A549 (cell line): ENCODE data around the gene EFEMP2. TPM values are rescaled to one million over a fixed set of nuclear protein-coding genes. Genes with fewer than 3 reads are reported as not detected.

Source experiments
- ATAC-seq, 2 experiments: fragments of 200-7000 bp in 1 of 2; fragments of >200 bp in 1 of 2; cut with Nextera tagmentation in 1 of 2; cut with Tn5 transposase in 1 of 2; 3 replicates each; pipeline versions ENCODE4 v1.8.0 to v1.9.1; 2018 to 2020; ENCODE audit warnings: mild to moderate bottlenecking in 1 of 2, moderate library complexity in 1 of 2
- CTCF ChIA-PET: fragments of 300-600 bp; sonication (Branson Sonifier 250); formaldehyde crosslinking; extraction: SDS; loops from one replicate; lab custom pipeline; 2021; ENCODE audit warnings: antibody characterized with exemption, inconsistent platforms; lab: Yijun Ruan, JAX
- POLR2A ChIA-PET: fragments of 350-600 bp; formaldehyde crosslinking; extraction: SDS; loops from one replicate; lab custom pipeline; 2021; ENCODE audit warnings: antibody characterized with exemption, inconsistent platforms; lab: Yijun Ruan, JAX
- DNase-seq, 2 experiments: peaks; one replicate each; pipeline versions ENCODE4 v3.0.0 to v3.0.0-alpha.2; 2011 to 2016; ENCODE audit warnings: low read depth in 1 of 2, low spot score in 1 of 2
- FAIRE-seq: peaks from 2 replicates; lab custom pipeline; 2011; peaks lifted over from hg19 to GRCh38; lab: Jason Lieb, UNC
- H3K27ac ChIP-seq, 2 experiments: fragments of >200 bp; sonication (Bioruptor Twin); formaldehyde crosslinking; 3 replicates each; pipeline ENCODE4 v1.5.1; 2016 to 2017
- H3K4me1 ChIP-seq: fragments of >200 bp; sonication (Bioruptor Twin); formaldehyde crosslinking; 3 replicates; pipeline ENCODE4 v1.6.1; 2016
- H3K4me2 ChIP-seq: fragments of >200 bp; sonication (Bioruptor Twin); formaldehyde crosslinking; 3 replicates; pipeline ENCODE4 v1.6.1; 2016
- H3K4me3 ChIP-seq: fragments of >200 bp; sonication (Bioruptor Twin); formaldehyde crosslinking; 3 replicates; pipeline ENCODE4 v1.5.1; 2016
- H3K9me3 ChIP-seq: fragments of >200 bp; sonication (Bioruptor Twin); formaldehyde crosslinking; 3 replicates; pipeline ENCODE4 v1.6.1; 2016
- CEBPB ChIP-seq, 2 experiments: fragments of >200 bp in 1 of 2; sonication (Bioruptor Twin) in 1 of 2; formaldehyde crosslinking in 1 of 2; IDR thresholded peaks; 2 replicates each; pipeline ENCODE4 v1.6.1; 2012 to 2016
- CTCF ChIP-seq: fragments of >200 bp; sonication (Bioruptor Twin); formaldehyde crosslinking; IDR thresholded peaks from 3 replicates; pipeline ENCODE4 v1.5.1; 2016
- ESRRA ChIP-seq: fragments of 150-350 bp; IDR thresholded peaks from 2 replicates; pipeline ENCODE4 v1.6.1; 2014; ENCODE audit warnings: mild to moderate bottlenecking, low read length, borderline replicate concordance
- FOSB ChIP-seq: fragments of 250-450 bp; sonication (Bioruptor Pico); IDR thresholded peaks from 2 replicates; pipeline ENCODE4 v1.5.0; 2020; ENCODE audit warnings: mild to moderate bottlenecking, moderate library complexity
- GATA3 ChIP-seq: IDR thresholded peaks from 2 replicates; pipeline ENCODE4 v1.6.1; 2012; ENCODE audit warnings: borderline replicate concordance
- HOXA7 ChIP-seq: fragments of 250-450 bp; sonication (Bioruptor Pico); IDR thresholded peaks from 2 replicates; pipeline ENCODE4 v1.5.0; 2020; ENCODE audit warnings: mild to moderate bottlenecking, moderate library complexity
- JUN ChIP-seq, 2 experiments: fragments of >200 bp; sonication (Bioruptor Twin); formaldehyde crosslinking; IDR thresholded peaks; 2 replicates in 1 of 2; 3 replicates in 1 of 2; pipeline ENCODE4 v1.6.1; 2016 to 2017
- NR3C1 ChIP-seq: fragments of >200 bp; sonication (Bioruptor Twin); formaldehyde crosslinking; IDR thresholded peaks from 3 replicates; pipeline ENCODE4 v1.6.1; 2017
- POLR2A ChIP-seq: IDR thresholded peaks from 2 replicates; pipeline ENCODE4 v1.6.1; 2012; ENCODE audit warnings: mild to moderate bottlenecking, low read length
- POLR2AphosphoS2 ChIP-seq: conservative IDR thresholded peaks from 2 replicates; pipeline ENCODE4 v1.6.1; 2012; ENCODE audit warnings: low read length, improper control_type of control experiment, inconsistent platforms
- RAD21 ChIP-seq, 2 experiments: fragments of >200 bp in 1 of 2; sonication (Bioruptor Twin) in 1 of 2; formaldehyde crosslinking in 1 of 2; IDR thresholded peaks in 1 of 2; conservative IDR thresholded peaks in 1 of 2; 2 replicates in 1 of 2; 3 replicates in 1 of 2; pipeline ENCODE4 v1.6.1; 2012 to 2018; ENCODE audit warnings: inconsistent platforms in 1 of 2
- RARB ChIP-seq: fragments of 250-450 bp; sonication (Bioruptor Pico); IDR thresholded peaks from 2 replicates; pipeline ENCODE4 v1.8.0; 2021; ENCODE audit warnings: mild to moderate bottlenecking, moderate library complexity
- SMC3 ChIP-seq: fragments of >200 bp; sonication (Bioruptor Twin); formaldehyde crosslinking; IDR thresholded peaks from 3 replicates; pipeline ENCODE4 v1.6.1; 2018; ENCODE audit warnings: inconsistent platforms
- TFCP2L1 ChIP-seq: fragments of 250-450 bp; sonication (Bioruptor Pico); IDR thresholded peaks from 2 replicates; pipeline ENCODE4 v1.5.0; 2021; ENCODE audit warnings: mild to moderate bottlenecking
- TP53 ChIP-seq: fragments of 250-450 bp; sonication (Bioruptor Pico); IDR thresholded peaks from 2 replicates; pipeline ENCODE4 v1.5.0; 2021; ENCODE audit warnings: mild to moderate bottlenecking, moderate library complexity
- ZFP36 ChIP-seq: fragments of 450-650 bp; IDR thresholded peaks from 2 replicates; pipeline ENCODE4 v1.6.1; 2014; ENCODE audit warnings: borderline replicate concordance; ENCODE audit not compliant: partially characterized antibody
- WGBS: methylation state at CpG from one replicate; pipeline ENCODE4 v1.1.6; 2017; ENCODE audit errors: missing lambda C conversion rate; 5-methylcytosine and 5-hydroxymethylcytosine counted together
- polyA plus RNA-seq, 4 experiments: library from polyadenylated mRNA; depleted of rRNA in 3 of 4; stranded (reverse); fragments of >200 nt; fragmentation: RNase III in 1 of 4; extraction: RNeasy Plus Mini Kit Qiagen cat#74134 plus additional on column Dnase treatment in 1 of 4; gene quantifications; 2 replicates in 3 of 4; 3 replicates in 1 of 4; pipeline ENCODE4 v1.2.3, GENCODE V29; 2011 to 2017
- TF ChIP-seq, protein P1 (sequence below): IDR thresholded peaks from 2 replicates; pipeline ENCODE4 v1.6.1; 2012
- TF ChIP-seq, protein P2 (sequence below): IDR thresholded peaks from 2 replicates; pipeline ENCODE4 v1.6.1; 2012; ENCODE audit warnings: low read depth, borderline replicate concordance
- TF ChIP-seq, protein P3 (sequence below): fragments of 450-650 bp; IDR thresholded peaks from 2 replicates; pipeline ENCODE4 v1.6.1; 2014; ENCODE audit warnings: antibody characterized with exemption
- TF ChIP-seq, protein P4 (sequence below): fragments of >200 bp; sonication (Bioruptor Twin); formaldehyde crosslinking; IDR thresholded peaks from 3 replicates; pipeline ENCODE4 v1.6.1; 2016
- TF ChIP-seq, protein P5 (sequence below): IDR thresholded peaks from 2 replicates; pipeline ENCODE4 v1.6.1; 2012

The EFEMP2 gene
- polyA plus RNA-seq, 2 of the 4 experiments (the other 2 are of a cell fraction): 1.3 to 1.4 TPM

DNA sequence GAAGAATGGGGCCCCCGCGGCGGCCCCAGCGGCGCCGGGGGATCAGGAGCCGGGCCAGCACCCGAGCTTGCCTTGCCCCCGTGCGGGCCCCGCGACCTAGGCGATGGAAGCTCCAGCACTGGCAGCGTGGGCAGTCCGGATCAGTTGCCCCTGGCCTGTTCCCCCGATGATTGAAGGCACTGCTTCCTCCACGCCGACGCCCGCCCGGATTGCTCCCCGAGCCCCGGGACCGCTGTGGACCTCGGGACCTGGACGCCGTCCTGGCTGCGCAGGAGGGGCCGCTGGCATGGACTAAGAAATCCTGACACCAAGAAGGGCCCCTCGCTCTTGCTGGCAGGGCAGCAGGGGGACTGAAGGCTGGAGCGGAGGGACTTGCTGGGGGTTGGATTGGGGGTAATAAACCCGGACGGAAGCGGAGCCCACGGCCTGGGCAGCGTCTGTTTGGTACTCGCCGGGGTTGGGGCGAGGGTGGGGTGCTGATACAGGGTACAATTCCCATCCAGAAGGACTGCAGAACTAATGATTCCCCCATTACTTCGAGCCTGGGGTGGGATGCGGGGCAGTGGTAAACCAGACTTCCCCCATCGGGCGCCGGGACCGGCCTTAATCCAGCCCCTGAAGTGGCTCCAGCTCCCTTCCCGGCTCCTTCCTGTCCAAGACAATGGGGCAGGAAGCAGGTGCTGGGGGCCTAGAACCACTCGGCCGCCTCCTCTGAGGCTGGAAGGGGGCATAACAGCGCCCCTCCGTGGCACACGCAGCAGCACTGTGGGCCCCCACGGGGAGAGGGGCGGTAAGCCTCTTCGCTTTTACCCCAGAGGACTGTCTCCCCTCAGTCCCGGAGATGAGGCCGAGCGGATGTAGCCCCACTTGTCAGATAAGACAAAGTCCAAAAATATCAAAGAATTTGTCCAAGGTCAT, 18.9 kb upstream of the EFEMP2 start:
- TF ChIP-seq GATA3 (no peak), RARB (CRISPR knock-in tag) (peak; percentile 14), POLR2A (peak; percentile 7; the same call in 1 of the 2 replicates), HOXA7 (CRISPR knock-in tag) (peak; percentile 89), CEBPB (IDR thresholded peaks at IDR 0.05) (no peak), RAD21 (conservative IDR thresholded peaks at IDR 0.05 in 1 of 2, IDR thresholded peaks at IDR 0.05 in 1 of 2) (0 out of 5 replicates have a peak, but pooled peaks of 1 of the 2 experiments have one; percentile 2), ESRRA (0 out of 2 replicates have a peak, but pooled peaks have one; percentile 18), TP53 (CRISPR knock-in tag) (peak; percentile 87; the same call in 1 of the 2 replicates), ZFP36 (peak; percentile 91), TFCP2L1 (CRISPR knock-in tag) (peak; percentile 96; the same call in 1 of the 2 replicates), POLR2AphosphoS2 (peak; percentile 96), NR3C1 (no peak), SMC3 (no peak), CTCF (peak; percentile 33; the same call in 2 of the 3 replicates), FOSB (CRISPR knock-in tag) (peak; percentile 91), JUN (IDR thresholded peaks at IDR 0.05) (peak in 1 of 2 experiments; percentile 60; a peak in 3 of 5 replicates)
- TF ChIP-seq, protein P1, sequence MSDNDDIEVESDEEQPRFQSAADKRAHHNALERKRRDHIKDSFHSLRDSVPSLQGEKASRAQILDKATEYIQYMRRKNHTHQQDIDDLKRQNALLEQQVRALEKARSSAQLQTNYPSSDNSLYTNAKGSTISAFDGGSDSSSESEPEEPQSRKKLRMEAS: peak; percentile 5; the same call in 1 of the 2 replicates
- TF ChIP-seq, protein P2, sequence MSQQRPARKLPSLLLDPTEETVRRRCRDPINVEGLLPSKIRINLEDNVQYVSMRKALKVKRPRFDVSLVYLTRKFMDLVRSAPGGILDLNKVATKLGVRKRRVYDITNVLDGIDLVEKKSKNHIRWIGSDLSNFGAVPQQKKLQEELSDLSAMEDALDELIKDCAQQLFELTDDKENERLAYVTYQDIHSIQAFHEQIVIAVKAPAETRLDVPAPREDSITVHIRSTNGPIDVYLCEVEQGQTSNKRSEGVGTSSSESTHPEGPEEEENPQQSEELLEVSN: 0 out of 2 replicates have a peak, but pooled peaks have one; percentile 45
- TF ChIP-seq, protein P3, sequence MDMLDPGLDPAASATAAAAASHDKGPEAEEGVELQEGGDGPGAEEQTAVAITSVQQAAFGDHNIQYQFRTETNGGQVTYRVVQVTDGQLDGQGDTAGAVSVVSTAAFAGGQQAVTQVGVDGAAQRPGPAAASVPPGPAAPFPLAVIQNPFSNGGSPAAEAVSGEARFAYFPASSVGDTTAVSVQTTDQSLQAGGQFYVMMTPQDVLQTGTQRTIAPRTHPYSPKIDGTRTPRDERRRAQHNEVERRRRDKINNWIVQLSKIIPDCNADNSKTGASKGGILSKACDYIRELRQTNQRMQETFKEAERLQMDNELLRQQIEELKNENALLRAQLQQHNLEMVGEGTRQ: peak; percentile 2; the same call in 1 of the 2 replicates
- TF ChIP-seq, protein P4, sequence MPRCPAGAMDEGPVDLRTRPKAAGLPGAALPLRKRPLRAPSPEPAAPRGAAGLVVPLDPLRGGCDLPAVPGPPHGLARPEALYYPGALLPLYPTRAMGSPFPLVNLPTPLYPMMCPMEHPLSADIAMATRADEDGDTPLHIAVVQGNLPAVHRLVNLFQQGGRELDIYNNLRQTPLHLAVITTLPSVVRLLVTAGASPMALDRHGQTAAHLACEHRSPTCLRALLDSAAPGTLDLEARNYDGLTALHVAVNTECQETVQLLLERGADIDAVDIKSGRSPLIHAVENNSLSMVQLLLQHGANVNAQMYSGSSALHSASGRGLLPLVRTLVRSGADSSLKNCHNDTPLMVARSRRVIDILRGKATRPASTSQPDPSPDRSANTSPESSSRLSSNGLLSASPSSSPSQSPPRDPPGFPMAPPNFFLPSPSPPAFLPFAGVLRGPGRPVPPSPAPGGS: no peak
- TF ChIP-seq, protein P5, sequence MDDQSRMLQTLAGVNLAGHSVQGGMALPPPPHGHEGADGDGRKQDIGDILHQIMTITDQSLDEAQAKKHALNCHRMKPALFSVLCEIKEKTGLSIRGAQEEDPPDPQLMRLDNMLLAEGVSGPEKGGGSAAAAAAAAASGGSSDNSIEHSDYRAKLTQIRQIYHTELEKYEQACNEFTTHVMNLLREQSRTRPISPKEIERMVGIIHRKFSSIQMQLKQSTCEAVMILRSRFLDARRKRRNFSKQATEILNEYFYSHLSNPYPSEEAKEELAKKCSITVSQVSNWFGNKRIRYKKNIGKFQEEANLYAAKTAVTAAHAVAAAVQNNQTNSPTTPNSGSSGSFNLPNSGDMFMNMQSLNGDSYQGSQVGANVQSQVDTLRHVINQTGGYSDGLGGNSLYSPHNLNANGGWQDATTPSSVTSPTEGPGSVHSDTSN: peak; percentile 85
- TF ChIP-seq, all 56 proteins: peak for 16
- Histone ChIP-seq H3K4me3 (peak overlapping the region; percentile 69), H3K4me2 (peak overlapping the region; percentile 97), H3K4me1 (peaks cover 58% of the 10 kb centered on the region), H3K27ac (peak overlapping the region; percentile 87 to 96), H3K9me3 (no peaks in the 10 kb centered on the region)
- no peak for FAIRE-seq
- ATAC-seq: peak in 1 of 2 experiments; percentile 2; a peak in 5 of 6 replicates
- peak; percentile 43 to 52 for DNase-seq
- WGBS: 23% methylated on average over 24 of the region's 57 CpGs
- CTCF ChIA-PET: interaction anchor here (0.5 to 20.5 kb wide), 16 partner anchors 12 to 187 kb away, joined by 3 to 618 read pairs (median 4); partner anchors contain the start of genes C11orf68, CFL1, CTSW and DRAP1
- POLR2A ChIA-PET: interaction anchor here (0.5 to 4.3 kb wide), 12 partner anchors 7 to 179 kb away, joined by 3 to 38 read pairs (median 9); partner anchors contain the start of genes C11orf68, CFL1, FOSL1 and KAT5
